ENCODE data around the gene KDM2A. TPM values are rescaled to one million over a fixed set of nuclear protein-coding genes. Genes with fewer than 3 reads are reported as not detected.
A peak's percentile ranks its signal among the peaks of the same experiment; 100 is the strongest.

KDM2A gene
- total RNA-seq, 4 donors from 2014 or later, result 38.7 to 88.1 (median 73.5) TPM

DNA sequence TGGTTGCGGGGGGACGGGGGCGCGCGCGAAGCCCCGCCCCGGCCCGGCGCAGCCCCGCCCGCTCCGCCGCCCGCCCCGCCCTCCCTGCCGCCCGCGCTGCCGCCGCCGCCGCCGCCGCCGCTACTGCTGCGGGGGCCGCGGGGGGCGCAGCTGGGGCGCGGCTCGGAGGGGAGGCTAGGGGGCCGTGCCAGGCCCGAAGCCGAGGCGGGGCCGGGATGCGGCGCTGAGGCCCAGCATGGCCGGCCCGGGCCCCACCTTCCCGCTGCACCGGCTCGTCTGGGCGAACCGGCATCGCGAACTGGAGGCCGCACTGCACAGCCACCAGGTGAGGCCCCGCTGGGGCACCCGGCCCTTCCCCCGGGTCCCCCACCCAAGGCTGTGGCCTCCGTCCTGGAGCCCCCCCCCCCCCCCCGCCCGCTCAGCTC, 170.2 kb downstream of the KDM2A start, which contains the start of gene ANKRD13D:
ANKRD13D (plus strand) TSS at position 78 of the 425 bp plus-strand sequence; CDS start at position 236, 158 bp downstream.
- no CpG with 5 or more reads among the region's 56 CpGs for WGBS, 2 donors
- H3K4me1 ChIP-seq, result peaks cover 15 to 27% of the 10 kb centered on the region in 2 donors
- no peaks in the 10 kb centered on the region for H3K27me3 ChIP-seq
- TF ChIP-seq POLR2A (IDR thresholded peaks at IDR 0.05), result no peak
- TF ChIP-seq, protein P1, sequence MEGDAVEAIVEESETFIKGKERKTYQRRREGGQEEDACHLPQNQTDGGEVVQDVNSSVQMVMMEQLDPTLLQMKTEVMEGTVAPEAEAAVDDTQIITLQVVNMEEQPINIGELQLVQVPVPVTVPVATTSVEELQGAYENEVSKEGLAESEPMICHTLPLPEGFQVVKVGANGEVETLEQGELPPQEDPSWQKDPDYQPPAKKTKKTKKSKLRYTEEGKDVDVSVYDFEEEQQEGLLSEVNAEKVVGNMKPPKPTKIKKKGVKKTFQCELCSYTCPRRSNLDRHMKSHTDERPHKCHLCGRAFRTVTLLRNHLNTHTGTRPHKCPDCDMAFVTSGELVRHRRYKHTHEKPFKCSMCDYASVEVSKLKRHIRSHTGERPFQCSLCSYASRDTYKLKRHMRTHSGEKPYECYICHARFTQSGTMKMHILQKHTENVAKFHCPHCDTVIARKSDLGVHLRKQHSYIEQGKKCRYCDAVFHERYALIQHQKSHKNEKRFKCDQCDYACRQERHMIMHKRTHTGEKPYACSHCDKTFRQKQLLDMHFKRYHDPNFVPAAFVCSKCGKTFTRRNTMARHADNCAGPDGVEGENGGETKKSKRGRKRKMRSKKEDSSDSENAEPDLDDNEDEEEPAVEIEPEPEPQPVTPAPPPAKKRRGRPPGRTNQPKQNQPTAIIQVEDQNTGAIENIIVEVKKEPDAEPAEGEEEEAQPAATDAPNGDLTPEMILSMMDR (IDR thresholded peaks at IDR 0.05), result no peak
- peak within 1 kb of the TSS; percentile 90 to 95 (median 93) for H3K27ac ChIP-seq
- peaks cover 20 to 32% of the 10 kb centered on the region in 2 donors for H3K36me3 ChIP-seq
- H3K9me3 ChIP-seq, result no peaks in the 10 kb centered on the region
- intact Hi-C loops (cut with DNase I), result no loop called here
- peak within 1 kb of the TSS; percentile 36 to 88 (median 73) for H3K4me3 ChIP-seq (replicated peaks in 1 of 3)
- DNase-seq, result no peak

DNA sequence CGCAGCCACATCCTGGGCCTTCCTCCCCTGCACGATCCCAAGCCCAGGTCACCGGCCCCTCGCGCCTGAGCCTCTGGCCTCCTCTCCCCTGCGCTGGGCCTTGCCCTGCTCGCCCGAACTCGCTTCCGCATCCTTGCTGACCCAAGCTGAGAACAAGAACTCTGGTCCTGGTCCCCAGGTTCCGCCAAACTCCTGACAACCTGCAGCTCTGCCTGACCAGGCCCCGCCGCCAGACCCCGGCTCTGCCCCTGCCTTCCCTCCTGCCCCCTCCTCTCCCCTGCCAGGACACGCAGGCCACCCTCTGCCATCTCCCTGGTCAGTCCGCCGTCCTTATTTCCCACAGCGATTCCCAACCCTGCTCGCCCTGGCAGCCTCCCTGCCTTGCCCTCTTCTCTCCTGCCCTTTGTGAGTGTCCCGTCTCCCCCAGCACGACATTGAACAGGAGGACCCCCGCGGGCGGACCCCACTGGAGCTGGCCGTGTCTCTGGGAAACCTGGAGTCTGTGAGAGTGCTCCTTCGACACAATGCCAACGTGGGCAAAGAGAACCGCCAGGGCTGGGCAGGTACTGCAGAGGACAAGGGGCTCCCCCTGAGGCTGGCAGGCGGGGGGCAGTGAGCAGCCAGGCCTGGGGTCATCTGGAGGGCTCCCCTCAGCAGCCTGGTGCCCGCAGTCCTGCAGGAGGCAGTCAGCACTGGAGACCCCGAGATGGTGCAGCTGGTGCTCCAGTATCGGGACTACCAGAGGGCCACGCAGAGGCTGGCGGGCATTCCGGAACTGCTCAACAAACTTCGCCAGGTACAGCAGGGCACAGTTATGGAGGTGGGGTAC, 170.8 kb downstream of the KDM2A start:
- intact Hi-C loops (cut with DNase I), result no loop called here
- peak in 1 of 2 donors; percentile 41 for DNase-seq
- 24 to 32% methylated on average over 17 to 18 of the region's 36 CpGs for WGBS, 2 donors
- H3K4me1 ChIP-seq, result peaks cover 15 to 27% of the 10 kb centered on the region in 2 donors
- H3K36me3 ChIP-seq, result peaks cover 14 to 26% of the 10 kb centered on the region in 2 donors
- H3K27ac ChIP-seq, result peak overlapping the region in 2 of 3 donors; percentile 50 to 58
- no peak for TF ChIP-seq POLR2A (IDR thresholded peaks at IDR 0.05)
- TF ChIP-seq, protein P1 (IDR thresholded peaks at IDR 0.05), result no peak
- no peaks in the 10 kb centered on the region for H3K27me3 ChIP-seq
- peak overlapping the region; percentile 18 to 88 (median 24) for H3K4me3 ChIP-seq (replicated peaks in 1 of 3)
- H3K9me3 ChIP-seq, result no peaks in the 10 kb centered on the region

DNA sequence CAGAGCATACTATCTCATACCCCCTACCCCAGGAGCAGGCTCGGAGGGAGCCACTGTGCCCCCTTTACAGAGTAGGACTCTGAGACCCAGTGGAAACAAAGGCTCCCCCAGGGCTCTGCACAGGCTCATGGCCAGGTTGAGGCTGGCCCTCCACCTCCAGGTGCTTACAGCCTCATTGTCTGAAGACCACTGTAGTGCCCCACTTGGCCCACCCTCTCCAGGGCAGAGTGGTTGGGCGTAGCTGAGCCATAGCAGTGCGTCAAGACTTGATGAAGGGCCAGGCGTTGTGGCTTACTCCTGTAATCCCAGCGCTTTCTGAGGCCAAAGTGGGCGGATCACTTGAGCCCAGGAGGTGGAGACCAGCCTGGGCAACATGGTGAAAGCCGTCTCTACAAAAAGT, 171.7 kb downstream of the KDM2A start:
- Histone ChIP-seq H3K9me3 (no peaks in the 10 kb centered on the region), H3K36me3 (peaks cover 4 to 17% of the 10 kb centered on the region in 2 donors), H3K27me3 (no peaks in the 10 kb centered on the region), H3K27ac (peak overlapping the region in 1 of 3 donors; percentile 11), H3K4me3 (replicated peaks in 1 of 3) (no peak overlapping the region), H3K4me1 (peaks cover 15 to 27% of the 10 kb centered on the region in 2 donors)
- intact Hi-C loops (cut with DNase I), result no loop called here
- no peak for DNase-seq
- no peak for TF ChIP-seq POLR2A (IDR thresholded peaks at IDR 0.05)
- TF ChIP-seq, protein P1 (IDR thresholded peaks at IDR 0.05), result no peak
- 73 to 89% methylated on average over 1 to 6 of the region's 7 CpGs for WGBS, 2 donors

DNA sequence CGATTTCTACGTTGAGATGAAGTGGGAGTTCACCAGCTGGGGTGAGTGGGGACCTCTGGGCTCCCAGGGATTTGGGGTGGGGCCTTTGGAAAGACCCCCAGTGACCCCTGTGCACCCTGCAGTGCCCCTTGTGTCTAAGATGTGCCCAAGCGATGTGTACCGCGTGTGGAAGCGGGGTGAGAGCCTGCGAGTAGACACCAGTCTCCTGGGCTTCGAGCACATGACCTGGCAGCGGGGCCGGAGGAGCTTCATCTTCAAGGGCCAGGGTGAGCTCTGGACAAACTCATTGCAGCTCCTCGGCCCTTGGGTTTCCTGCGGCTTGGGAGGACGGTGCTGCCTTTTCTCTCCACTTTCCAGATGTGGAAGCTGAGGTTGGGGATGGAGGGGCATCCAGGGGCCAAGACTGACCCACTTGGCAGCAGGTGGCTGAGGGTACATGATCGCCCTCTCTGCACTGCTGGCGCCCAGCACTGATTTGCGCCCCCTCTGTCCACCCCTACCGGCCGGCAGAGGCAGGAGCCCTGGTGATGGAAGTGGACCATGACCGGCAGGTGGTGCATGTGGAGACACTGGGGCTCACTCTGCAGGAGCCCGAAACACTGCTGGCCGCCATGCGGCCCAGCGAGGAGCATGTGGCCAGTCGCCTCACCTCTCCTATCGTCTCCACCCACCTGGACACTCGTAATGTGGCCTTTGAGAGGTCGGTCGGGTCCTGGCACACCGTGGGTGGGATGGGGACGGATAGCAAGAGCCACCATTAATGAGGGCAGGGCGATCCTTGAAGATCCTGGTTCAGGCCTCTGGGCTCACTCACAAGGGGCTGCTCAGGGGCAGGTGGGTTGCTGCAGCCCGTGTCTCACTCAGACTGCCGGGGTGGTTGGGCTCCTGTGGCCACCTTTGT, 172.7 kb downstream of the KDM2A start:
- intact Hi-C loops (cut with DNase I), result no loop called here
- 89 to 96% methylated on average over 24 to 26 of the region's 33 CpGs for WGBS, 2 donors
- no peaks in the 10 kb centered on the region for H3K27me3 ChIP-seq
- peaks cover 1 to 11% of the 10 kb centered on the region in 2 donors for H3K36me3 ChIP-seq
- peaks cover 15 to 27% of the 10 kb centered on the region in 2 donors for H3K4me1 ChIP-seq
- TF ChIP-seq, protein P1 (IDR thresholded peaks at IDR 0.05), result no peak
- no peak for TF ChIP-seq POLR2A (IDR thresholded peaks at IDR 0.05)
- DNase-seq, result no peak
- no peak overlapping the region for H3K4me3 ChIP-seq (replicated peaks in 1 of 3)
- H3K9me3 ChIP-seq, result no peaks in the 10 kb centered on the region
- H3K27ac ChIP-seq, result no peak overlapping the region

Data from thyroid gland (tissue), 4 donors.